GM23338 (cell line): Measurements from ENCODE around the gene CDH20. TPM values are rescaled to one million over a fixed set of nuclear protein-coding genes. Genes with fewer than 3 reads are reported as not detected.

Experiments
- ATAC-seq: fragments of 200-7000 bp; cut with Tn5 transposase; 3 replicates; pipeline ENCODE4 v1.9.1; 2020
- DNase-seq: peaks from one replicate; pipeline ENCODE4 v3.0.0-alpha.2; 2015; ENCODE audit warnings: low spot score
- H2AFZ ChIP-seq: fragments of 200-600 bp; sonication (generic); 2 replicates; pipeline ENCODE4 v1.8.0; 2016; ENCODE audit warnings: antibody characterized with exemption, mild to moderate bottlenecking, moderate library complexity
- H3F3A ChIP-seq: fragments of 200-600 bp; sonication (generic); replicated peaks from 2 replicates; pipeline ENCODE4 v1.8.0; 2017; ENCODE audit warnings: antibody characterized with exemption, mixed run types, low read depth
- H3K27ac ChIP-seq: fragments of 200-600 bp; sonication (generic); 2 replicates; pipeline ENCODE4 v1.6.1; 2016; ENCODE audit warnings: low read depth
- H3K27me3 ChIP-seq: fragments of 200-600 bp; sonication (generic); 2 replicates; pipeline ENCODE4 v1.8.0; 2016; ENCODE audit warnings: mild to moderate bottlenecking, mixed run types, moderate library complexity; ENCODE audit not compliant: insufficient read depth
- H3K36me3 ChIP-seq: fragments of 200-600 bp; sonication (generic); 2 replicates; pipeline ENCODE4 v1.8.0; 2016; ENCODE audit warnings: mild to moderate bottlenecking; ENCODE audit not compliant: insufficient read depth
- H3K4me1 ChIP-seq: fragments of 200-600 bp; sonication (generic); 2 replicates; pipeline ENCODE4 v1.8.0; 2016; ENCODE audit warnings: mild to moderate bottlenecking, moderate library complexity; ENCODE audit not compliant: insufficient read depth
- H3K4me2 ChIP-seq: fragments of 200-600 bp; sonication (generic); 2 replicates; pipeline ENCODE4 v1.7.1; 2017; ENCODE audit warnings: mixed run types
- H3K4me3 ChIP-seq: fragments of 200-600 bp; sonication (generic); 2 replicates; pipeline ENCODE4 v1.6.1; 2016; ENCODE audit warnings: mixed run types
- H3K79me2 ChIP-seq: fragments of 200-600 bp; sonication (generic); replicated peaks from 2 replicates; pipeline ENCODE4 v1.8.0; 2017; ENCODE audit warnings: mild to moderate bottlenecking; ENCODE audit not compliant: insufficient read depth
- H3K9me2 ChIP-seq: fragments of 200-600 bp; sonication (generic); 2 replicates; pipeline ENCODE4 v1.8.0; 2017; ENCODE audit not compliant: insufficient read depth
- H4K20me1 ChIP-seq: fragments of 200-600 bp; sonication (generic); replicated peaks from 2 replicates; pipeline ENCODE4 v1.8.0; 2017; ENCODE audit warnings: mild to moderate bottlenecking; ENCODE audit not compliant: insufficient read depth
- H3K27ac Mint-ChIP-seq: 2 replicates; pipeline ENCODE4 v1.8.0; 2020; ENCODE audit warnings: inconsistent platforms, mild to moderate bottlenecking, moderate library complexity, mixed read lengths
- H3K27me3 Mint-ChIP-seq: 3 replicates; pipeline ENCODE4 v1.8.0; 2022; ENCODE audit warnings: low read depth, mild to moderate bottlenecking, moderate library complexity, mixed read lengths, inconsistent platforms; ENCODE audit not compliant: insufficient read depth, poor library complexity
- H3K36me3 Mint-ChIP-seq: 3 replicates; pipeline ENCODE4 v1.8.0; 2021; ENCODE audit warnings: low read depth, mild to moderate bottlenecking, inconsistent platforms, moderate library complexity, mixed read lengths
- H3K4me1 Mint-ChIP-seq: 3 replicates; pipeline ENCODE4 v1.8.0; 2020; ENCODE audit warnings: mild to moderate bottlenecking, inconsistent platforms, mixed read lengths
- H3K4me3 Mint-ChIP-seq: 3 replicates; pipeline ENCODE4 v1.8.0; 2021; ENCODE audit warnings: moderate library complexity, mild to moderate bottlenecking, inconsistent platforms, mixed read lengths
- H3K9me3 Mint-ChIP-seq: 3 replicates; pipeline ENCODE4 v1.8.0; 2020; ENCODE audit warnings: moderate library complexity, mild to moderate bottlenecking, inconsistent platforms, mixed read lengths
- CTCF ChIP-seq, 2 experiments: fragments of 200-600 bp in 1 of 2; sonication (generic) in 1 of 2; conservative IDR thresholded peaks; 2 replicates each; pipeline versions ENCODE4 v1.5.1 to v1.6.1; 2016 to 2017; ENCODE audit warnings: antibody characterized with exemption in 2 of 2, low read depth in 2 of 2, mild to moderate bottlenecking in 2 of 2, moderate library complexity in 1 of 2
- POLR2AphosphoS5 ChIP-seq: IDR thresholded peaks from 2 replicates; pipeline ENCODE4 v1.6.1; 2016; ENCODE audit warnings: antibody characterized with exemption, low read depth
- STAT1 ChIP-seq: IDR thresholded peaks from one replicate; pipeline ENCODE4 v1.6.1; 2016; ENCODE audit warnings: antibody characterized with exemption; ENCODE audit not compliant: unreplicated experiment
- ZNF462 ChIP-seq: fragments of 250-450 bp; sonication (Bioruptor Pico); IDR thresholded peaks from 2 replicates; pipeline ENCODE4 v1.5.0; 2020; ENCODE audit warnings: mild to moderate bottlenecking, moderate library complexity
- polyA plus RNA-seq: library from polyadenylated mRNA; unstranded; fragments of >200 nt; fragmentation: Nextera tagmentation; extraction: Ambion mirVana; gene quantifications from 2 replicates; pipeline ENCODE4 v1.2.1, GENCODE V29; 2016
- total RNA-seq: library from RNA; depleted of rRNA; stranded (reverse); fragments of >200 nt; shearing (Covaris generic); gene quantifications from 2 replicates; pipeline ENCODE4 v1.2.3, GENCODE V29; 2014

CDH20 gene
- total and polyA plus RNA-seq, 2 experiments from 2014 or later, result 1.0 TPM; not detected in 1

- H3K36me3 ChIP-seq, result no peaks in the 10 kb centered on the region
- H3K36me3 Mint-ChIP-seq, result no peaks in the 10 kb centered on the region
- no peak overlapping the region for H3K27ac Mint-ChIP-seq
- H3K27me3 Mint-ChIP-seq, result no peaks in the 10 kb centered on the region
- H3K4me3 ChIP-seq, result no peak overlapping the region
- H3K4me1 ChIP-seq, result no peaks in the 10 kb centered on the region
- H3K27me3 ChIP-seq, result no peaks in the 10 kb centered on the region
- no peak overlapping the region for H3K4me3 Mint-ChIP-seq
- no peak overlapping the region for H3K27ac ChIP-seq
- TF ChIP-seq CTCF (conservative IDR thresholded peaks at IDR 0.05; ENCODE audit: low read depth in 2 of 2), result peak; percentile 86 to 88
- no peak for TF ChIP-seq ZNF462 (CRISPR knock-in tag)
- ATAC-seq, result peak; percentile 88
- H3F3A ChIP-seq, result no peaks in the 10 kb centered on the region
- no peak overlapping the region for H2AFZ ChIP-seq
- peak; percentile 91 for DNase-seq
- H3K79me2 ChIP-seq, result no peaks in the 10 kb centered on the region
- no peaks in the 10 kb centered on the region for H3K9me3 Mint-ChIP-seq
- no peaks in the 10 kb centered on the region for H3K4me1 Mint-ChIP-seq
- H4K20me1 ChIP-seq, result no peaks in the 10 kb centered on the region
- H3K9me2 ChIP-seq, result no peaks in the 10 kb centered on the region
- H3K4me2 ChIP-seq, result no peak overlapping the region
Observed at GRCh38 chr18:61551586-61551985, 218.4 kb downstream of the CDH20 start.

GRCh38 chr18:61553045-61553659 lies 219.9 kb downstream of the CDH20 start:
- H3F3A ChIP-seq, result no peaks in the 10 kb centered on the region
- Mint-ChIP-seq H3K36me3 (no peaks in the 10 kb centered on the region), H3K4me3 (no peak overlapping the region), H3K9me3 (no peaks in the 10 kb centered on the region), H3K4me1 (no peaks in the 10 kb centered on the region), H3K27me3 (no peaks in the 10 kb centered on the region), H3K27ac (no peak overlapping the region)
- no peak overlapping the region for H3K4me2 ChIP-seq
- no peaks in the 10 kb centered on the region for H3K4me1 ChIP-seq
- DNase-seq (no peak), ATAC-seq (no peak)
- H3K27me3 ChIP-seq, result no peaks in the 10 kb centered on the region
- no peak overlapping the region for H2AFZ ChIP-seq
- H3K27ac ChIP-seq, result no peak overlapping the region
- no peak overlapping the region for H3K4me3 ChIP-seq
- no peaks in the 10 kb centered on the region for H3K79me2 ChIP-seq
- H3K9me2 ChIP-seq, result no peaks in the 10 kb centered on the region
- no peaks in the 10 kb centered on the region for H3K36me3 ChIP-seq
- H4K20me1 ChIP-seq, result no peaks in the 10 kb centered on the region
- TF ChIP-seq POLR2AphosphoS5 (no peak), STAT1 (no peak)
